ENCODE results near the gene TMEM219.

The TMEM219 gene

DNA sequence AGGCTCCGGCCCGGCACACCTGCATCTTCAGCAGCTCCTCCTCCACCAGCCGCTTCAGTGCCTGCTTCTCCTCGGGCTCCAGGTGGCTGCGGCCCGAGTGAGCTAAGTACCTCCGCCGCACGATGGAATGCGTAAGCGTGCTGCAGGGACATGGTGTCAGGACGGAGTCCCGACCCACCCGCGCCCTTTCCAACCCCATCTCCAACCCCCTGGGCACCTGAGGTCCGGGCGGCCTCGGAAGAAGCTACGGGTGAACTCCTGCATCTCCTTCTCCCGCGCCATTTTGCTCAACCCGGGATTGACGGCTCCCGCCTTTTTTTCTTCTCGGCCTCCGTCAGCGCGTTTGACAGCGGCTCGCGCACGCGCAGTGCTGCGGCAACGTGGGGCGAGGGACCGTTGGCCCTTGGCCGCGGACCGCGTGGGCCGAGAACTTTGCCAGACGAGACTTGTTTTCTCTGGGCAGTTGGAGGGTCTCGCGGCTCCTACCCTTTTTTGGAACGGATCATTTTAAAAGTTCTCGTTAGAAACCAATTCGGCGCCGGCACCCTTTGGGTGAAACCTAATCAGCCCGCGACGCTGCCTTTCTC is 33.5 kb downstream of the TMEM219 start, which contains the start of gene HIRIP3:
TSS of gene HIRIP3 (minus strand) at position 294 of the 587 bp plus-strand sequence. CDS start at position 282, 12 bp downstream.
- peak; percentile 94 for DNase-seq (ENCODE audit: low spot score)

DNA sequence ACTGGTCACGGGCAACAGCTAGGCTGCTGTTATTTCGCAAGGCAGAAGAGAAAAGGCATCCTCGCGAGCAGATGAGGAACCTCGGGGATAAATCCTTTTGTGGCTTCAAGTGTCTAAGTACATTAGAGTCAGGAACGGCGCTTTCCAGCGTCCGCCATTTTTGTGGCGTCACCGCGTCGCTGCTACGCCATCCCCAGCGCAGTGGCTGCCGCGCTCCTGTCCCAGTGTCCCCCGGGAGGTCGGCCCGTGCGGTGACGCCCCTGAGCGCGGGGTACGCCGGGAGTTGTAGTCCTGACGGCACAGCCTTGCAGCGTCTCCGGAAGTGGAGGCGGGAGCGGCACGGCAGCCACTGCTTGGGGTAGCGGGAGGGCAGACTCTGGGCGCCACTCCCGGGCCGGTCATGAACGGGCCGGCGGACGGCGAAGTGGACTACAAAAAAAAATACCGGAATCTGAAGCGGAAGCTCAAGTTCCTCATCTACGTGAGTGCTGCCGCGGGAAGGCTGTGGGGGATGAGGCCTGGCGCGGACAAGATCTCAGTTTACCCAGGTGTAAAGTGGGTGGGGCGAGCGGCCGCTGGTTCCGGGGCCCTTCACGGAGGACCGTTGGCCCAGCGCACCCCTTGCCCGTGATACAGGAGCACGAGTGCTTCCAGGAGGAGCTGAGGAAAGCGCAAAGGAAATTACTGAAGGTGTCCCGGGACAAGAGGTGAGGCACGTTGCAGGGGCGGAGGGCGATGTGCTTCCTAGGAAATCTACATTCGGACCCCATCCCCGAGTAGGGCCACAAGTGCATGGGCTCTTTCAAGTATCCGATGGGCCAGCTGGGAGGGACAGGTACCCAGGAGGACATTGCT is 34.3 kb downstream of the TMEM219 start, which contains the start of gene INO80E:
TSS of gene INO80E (plus strand) at position 331 of the 855 bp plus-strand sequence. CDS start at position 401, 70 bp downstream.
- peak; percentile 99 for DNase-seq (ENCODE audit: low spot score)

GRCh38 chr16:29996766-29997250 is 34.9 kb downstream of the TMEM219 start:
- DNase-seq (ENCODE audit: low spot score): no peak

GRCh38 chr16:29999605-30000004 is 37.7 kb downstream of the TMEM219 start:
- DNase-seq (ENCODE audit: low spot score): no peak

- DNase-seq (ENCODE audit: low spot score): no peak
Measured at GRCh38 chr16:30000735-30001631, 39.1 kb downstream of the TMEM219 start.

GRCh38 chr16:30002614-30003346 is 40.9 kb downstream of the TMEM219 start:
- no peak for DNase-seq (ENCODE audit: low spot score)

- no peak for DNase-seq (ENCODE audit: low spot score)
Measured at GRCh38 chr16:30003670-30004423, 42.0 kb downstream of the TMEM219 start.

- DNase-seq (ENCODE audit: low spot score): no peak
Measured at GRCh38 chr16:30004424-30004776, 42.5 kb downstream of the TMEM219 start.

DNA sequence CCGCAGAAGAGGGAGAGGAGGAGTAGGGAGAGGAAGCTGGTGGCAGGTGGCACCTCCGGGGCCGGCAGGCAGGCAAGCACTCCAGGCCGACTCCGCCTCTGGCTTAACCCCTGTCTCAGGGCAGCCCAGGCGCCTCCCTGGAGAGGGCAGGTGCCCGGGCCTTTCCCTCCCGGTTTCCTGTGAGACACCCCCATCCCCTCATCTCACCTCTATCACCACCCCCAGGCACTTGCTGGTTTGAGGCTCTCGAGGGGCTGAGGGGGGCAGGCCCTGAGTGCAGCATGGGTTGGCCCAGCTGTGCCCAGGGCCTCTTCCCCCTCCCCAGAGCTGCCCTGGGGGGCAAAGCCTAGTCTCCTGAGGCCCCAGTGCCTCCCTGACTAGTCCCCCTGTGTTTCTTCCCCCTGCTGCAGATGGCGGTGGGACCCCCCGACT is 42.9 kb downstream of the TMEM219 start:
- DNase-seq (ENCODE audit: low spot score): no peak

DNA sequence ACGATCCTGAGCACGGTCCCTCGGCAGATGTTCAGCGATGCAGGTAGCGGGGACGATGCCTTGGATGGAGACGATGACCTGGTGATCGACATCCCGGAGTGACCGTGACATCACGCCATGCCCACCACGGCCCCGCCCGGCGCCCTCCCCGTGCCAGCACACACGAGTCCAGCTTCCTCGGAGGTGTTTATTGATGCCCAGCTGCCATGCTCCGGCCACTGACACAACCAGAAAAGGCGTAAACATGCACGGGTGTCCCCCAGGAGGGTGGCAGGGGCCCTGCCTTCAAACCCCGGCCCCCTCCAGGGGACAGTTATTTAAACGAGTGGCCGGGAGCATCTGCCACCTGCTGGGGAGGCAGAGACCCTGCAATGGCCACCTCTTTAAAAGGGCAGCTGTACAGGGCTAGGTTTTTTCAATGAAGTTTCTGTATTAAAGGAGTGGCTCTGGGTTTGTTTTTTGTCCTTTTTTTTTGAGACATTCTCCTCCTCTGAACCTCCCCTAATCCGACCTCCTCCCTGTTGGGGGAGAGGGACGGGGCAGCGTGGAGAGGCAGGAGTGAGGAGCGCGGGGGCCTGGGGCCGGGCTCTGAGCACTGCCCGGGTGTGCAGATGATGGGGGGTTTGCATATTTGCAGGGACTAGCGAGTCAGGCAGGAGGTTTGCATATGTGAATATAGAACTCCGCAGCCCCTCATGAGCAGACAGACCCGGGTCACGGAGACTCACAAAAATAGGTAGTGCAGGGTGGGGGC is 43.6 kb downstream of the TMEM219 start:
- DNase-seq (ENCODE audit: low spot score): peak; percentile 84

- DNase-seq (ENCODE audit: low spot score): no peak
Measured at GRCh38 chr16:30006095-30006473, 44.2 kb downstream of the TMEM219 start.

DNA sequence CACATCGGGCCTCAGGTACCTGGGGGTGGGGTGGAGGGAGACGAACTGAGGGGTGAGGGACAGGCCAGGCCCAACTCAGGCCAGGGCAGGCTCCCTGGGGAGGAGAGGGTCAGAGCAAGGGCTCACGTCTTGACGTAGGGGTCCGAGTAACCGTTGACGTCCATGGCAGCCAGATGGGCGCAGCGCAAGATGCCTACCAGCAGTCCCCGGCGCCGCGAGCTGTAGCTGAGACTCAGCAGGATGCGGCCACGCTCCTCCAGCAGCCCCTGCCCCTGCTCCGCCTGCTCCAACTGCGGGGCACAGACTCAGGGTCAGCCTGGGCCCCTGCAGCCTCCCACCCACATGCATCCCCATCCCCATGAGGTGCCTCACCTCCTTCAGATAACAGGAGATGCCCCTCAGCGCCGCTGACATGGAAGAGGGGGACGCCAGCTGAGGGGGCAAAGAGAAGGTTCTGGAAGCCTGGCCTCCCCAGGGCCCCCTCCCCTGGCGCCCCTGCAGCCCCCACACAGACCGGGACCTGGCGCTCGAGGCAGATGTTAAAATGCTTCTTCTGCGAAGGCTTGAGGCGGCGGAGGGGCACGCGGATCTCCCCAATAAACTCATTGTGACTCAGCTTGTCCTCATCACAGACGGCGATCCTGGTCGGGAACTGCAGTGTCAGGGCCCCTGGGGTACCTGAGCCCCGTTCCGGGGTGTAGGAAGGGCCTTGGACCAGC is 44.9 kb downstream of the TMEM219 start:
- DNase-seq (ENCODE audit: low spot score): no peak

GRCh38 chr16:30007378-30007895 is 45.6 kb downstream of the TMEM219 start:
- no peak for DNase-seq (ENCODE audit: low spot score)

GRCh38 chr16:30009085-30009862 is 47.4 kb downstream of the TMEM219 start:
- DNase-seq (ENCODE audit: low spot score): no peak

- no peak for DNase-seq (ENCODE audit: low spot score)
Measured at GRCh38 chr16:30009990-30010843, 48.3 kb downstream of the TMEM219 start.

- DNase-seq (ENCODE audit: low spot score): no peak
Measured at GRCh38 chr16:30010844-30011713, 49.2 kb downstream of the TMEM219 start, which contains the start of gene DOC2A. TSS of gene DOC2A (minus strand) at chr16:30011027. CDS start at chr16:30010222, 805 bp downstream.

Measured in AG20443 (cell line).